ENCODE results near the gene SOX14. TPM values are rescaled to one million over a fixed set of nuclear protein-coding genes. Genes with fewer than 3 reads are reported as not detected.

The SOX14 gene
- total RNA-seq, 1 experiment from 2014 or later, result not detected

DNA sequence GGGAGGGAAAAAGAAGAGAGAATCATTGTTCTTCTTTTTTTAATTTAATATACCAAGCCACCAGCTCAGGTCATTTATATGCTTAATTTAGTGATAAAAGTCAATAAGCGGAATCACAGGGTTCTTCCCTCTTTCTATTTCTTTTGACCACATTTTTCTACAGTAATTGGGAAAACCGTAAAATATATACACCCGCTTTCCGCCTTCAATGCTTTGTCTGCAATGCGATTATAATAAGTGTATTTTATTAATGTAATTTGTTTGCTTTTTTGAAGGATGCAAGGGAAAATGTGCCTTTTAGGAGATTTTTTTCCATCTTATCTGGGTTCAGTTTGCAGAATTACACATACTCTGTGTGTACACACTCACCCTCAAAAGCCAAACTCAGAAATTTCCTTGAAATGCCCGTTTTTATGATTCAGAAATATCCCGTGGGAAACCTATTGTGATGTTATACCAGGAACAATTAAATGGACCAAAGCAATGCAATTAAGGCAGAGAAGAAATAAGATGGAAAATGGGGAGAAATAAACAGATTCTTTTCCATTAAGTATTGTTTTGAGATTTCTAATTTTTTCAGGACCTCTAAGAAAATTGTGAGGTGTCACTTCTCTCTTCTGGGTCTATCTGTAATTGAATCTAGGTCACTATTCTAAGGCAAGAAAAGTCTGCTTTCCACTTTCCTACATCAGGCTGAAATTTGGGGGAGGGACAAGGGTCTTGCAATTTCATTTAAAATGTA, 8.3 kb downstream of the SOX14 start:
- no peaks in the 10 kb centered on the region for H3K36me3 ChIP-seq (ENCODE audit: low read depth, low read length)
- TF ChIP-seq CTCF (conservative IDR thresholded peaks at IDR 0.05; ENCODE audit: low read depth, low read length) (no peak), EZH2 (IDR thresholded peaks at IDR 0.05; ENCODE audit: low read length, unreplicated experiment) (no peak), EZH2phosphoT487 (IDR thresholded peaks at IDR 0.05; ENCODE audit: borderline replicate concordance, low read length) (no peak)
- ATAC-seq (no peak), DNase-seq (no peak)
- BruUV-seq (replicated peaks), result no TSS peak
- no peak overlapping the region for H3K4me2 ChIP-seq (ENCODE audit: low read length)
- no peaks in the 10 kb centered on the region for H3K9me3 ChIP-seq (ENCODE audit: low read length)
- H3K27me3 ChIP-seq (ENCODE audit: low read length), result peaks cover 30% of the 10 kb centered on the region
- ChIA-PET CTCF (no interaction called here), POLR2A (ENCODE audit: unreplicated experiment) (no interaction called here)
- H2AFZ ChIP-seq (ENCODE audit: low read length), result no peak overlapping the region
- no peaks in the 10 kb centered on the region for H3K9me2 ChIP-seq (replicated peaks; ENCODE audit: low read length)
- intact Hi-C loops (cut with micrococcal nuclease), result no loop called here
- H3K79me2 ChIP-seq (ENCODE audit: low read length), result no peaks in the 10 kb centered on the region
- no peaks in the 10 kb centered on the region for H4K20me1 ChIP-seq (ENCODE audit: low read length)
- no peaks in the 10 kb centered on the region for H3F3A ChIP-seq (ENCODE audit: low read length, unreplicated experiment)
- H3K27ac ChIP-seq (ENCODE audit: low read length), result no peak overlapping the region
- no peak overlapping the region for H3K9ac ChIP-seq (ENCODE audit: low read length)
- H3K4me3 ChIP-seq (ENCODE audit: low read length), result no peak overlapping the region
- no peaks in the 10 kb centered on the region for H3K4me1 ChIP-seq (ENCODE audit: insufficient read depth, low read length)

DNA sequence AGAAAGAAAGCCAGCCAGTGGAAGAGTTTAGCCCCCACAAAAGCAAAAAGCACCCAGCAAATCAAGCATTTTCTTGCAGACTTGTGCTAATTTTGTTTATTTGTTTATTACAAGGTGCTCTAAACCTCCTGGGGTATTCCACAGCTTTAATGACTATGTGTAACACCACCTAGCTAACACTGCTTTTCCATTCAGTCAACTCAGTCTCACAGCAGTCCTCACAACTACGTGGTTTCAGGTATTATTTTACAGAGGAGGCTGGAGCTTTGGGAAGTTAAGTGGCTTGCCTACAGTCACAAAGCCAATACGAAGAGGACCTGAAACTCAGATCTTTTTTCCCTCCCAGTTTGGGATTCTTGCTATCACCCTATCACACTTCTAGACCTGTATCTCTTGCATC, 14.8 kb downstream of the SOX14 start:
- Histone ChIP-seq H3K9ac (ENCODE audit: low read length) (no peak overlapping the region), H3K27ac (ENCODE audit: low read length) (no peak overlapping the region), H3K9me3 (ENCODE audit: low read length) (no peaks in the 10 kb centered on the region), H3F3A (ENCODE audit: low read length, unreplicated experiment) (no peaks in the 10 kb centered on the region), H3K9me2 (replicated peaks; ENCODE audit: low read length) (no peaks in the 10 kb centered on the region), H2AFZ (ENCODE audit: low read length) (no peak overlapping the region), H4K20me1 (ENCODE audit: low read length) (no peaks in the 10 kb centered on the region), H3K4me2 (ENCODE audit: low read length) (no peak overlapping the region), H3K36me3 (ENCODE audit: low read depth, low read length) (no peaks in the 10 kb centered on the region), H3K4me1 (ENCODE audit: insufficient read depth, low read length) (no peaks in the 10 kb centered on the region), H3K27me3 (ENCODE audit: low read length) (peaks cover 16% of the 10 kb centered on the region), H3K79me2 (ENCODE audit: low read length) (no peaks in the 10 kb centered on the region), H3K4me3 (ENCODE audit: low read length) (no peak overlapping the region)
- TF ChIP-seq EZH2 (IDR thresholded peaks at IDR 0.05; ENCODE audit: low read length, unreplicated experiment), result no peak
- no peak for TF ChIP-seq EZH2phosphoT487 (IDR thresholded peaks at IDR 0.05; ENCODE audit: borderline replicate concordance, low read length)
- TF ChIP-seq CTCF (conservative IDR thresholded peaks at IDR 0.05; ENCODE audit: low read depth, low read length), result no peak
- ATAC-seq, result no peak
- ChIA-PET CTCF (no interaction called here), POLR2A (ENCODE audit: unreplicated experiment) (no interaction called here)
- BruUV-seq (replicated peaks), result no TSS peak
- intact Hi-C loops (cut with micrococcal nuclease), result no loop called here
- DNase-seq, result no peak

GRCh38 chr3:137787529-137787928, 23.4 kb downstream of the SOX14 start:
- no peak overlapping the region for H3K27ac ChIP-seq (ENCODE audit: low read length)
- no peaks in the 10 kb centered on the region for H4K20me1 ChIP-seq (ENCODE audit: low read length)
- H3K27me3 ChIP-seq (ENCODE audit: low read length), result peaks cover 9% of the 10 kb centered on the region; the same call in 1 of the 2 replicates
- H3F3A ChIP-seq (ENCODE audit: low read length, unreplicated experiment), result no peaks in the 10 kb centered on the region
- no peak overlapping the region for H3K4me3 ChIP-seq (ENCODE audit: low read length)
- no peaks in the 10 kb centered on the region for H3K9me2 ChIP-seq (replicated peaks; ENCODE audit: low read length)
- intact Hi-C loops (cut with micrococcal nuclease), result no loop called here
- DNase-seq (no peak), ATAC-seq (no peak)
- ChIA-PET POLR2A (ENCODE audit: unreplicated experiment) (no interaction called here), CTCF (no interaction called here)
- H3K79me2 ChIP-seq (ENCODE audit: low read length), result no peaks in the 10 kb centered on the region
- no TSS peak for BruUV-seq (replicated peaks)
- H2AFZ ChIP-seq (ENCODE audit: low read length), result no peak overlapping the region
- no peak overlapping the region for H3K9ac ChIP-seq (ENCODE audit: low read length)
- no peaks in the 10 kb centered on the region for H3K36me3 ChIP-seq (ENCODE audit: low read depth, low read length)
- TF ChIP-seq EZH2phosphoT487 (IDR thresholded peaks at IDR 0.05; ENCODE audit: borderline replicate concordance, low read length) (no peak), CTCF (conservative IDR thresholded peaks at IDR 0.05; ENCODE audit: low read depth, low read length) (no peak), EZH2 (IDR thresholded peaks at IDR 0.05; ENCODE audit: low read length, unreplicated experiment) (no peak)
- no peak overlapping the region for H3K4me2 ChIP-seq (ENCODE audit: low read length)
- H3K4me1 ChIP-seq (ENCODE audit: insufficient read depth, low read length), result no peaks in the 10 kb centered on the region
- H3K9me3 ChIP-seq (ENCODE audit: low read length), result no peaks in the 10 kb centered on the region

All from PC-3 (cell line).